Urinary bladder (tissue), 2 donors: ENCODE data around the gene PLBD1. TPM values are rescaled to one million over a fixed set of nuclear protein-coding genes. Genes with fewer than 3 reads are reported as not detected.

Source experiments
- polyA plus RNA-seq: library from polyadenylated mRNA; stranded (reverse); fragments of 200-250 nt; gene quantifications from one replicate; pipeline ENCODE4 v1.2.3, GENCODE V29; 2013
- small RNA-seq: library from RNA; depleted of rRNA; stranded (forward); fragments of <200 nt; gene quantifications from one replicate; pipeline ENCODE3, GENCODE V24; 2014
- total RNA-seq: library from RNA; depleted of rRNA; stranded (reverse); fragments of >200 nt; gene quantifications from one replicate; pipeline ENCODE4 v1.2.3, GENCODE V29; 2014
- donor health status: healthy.

PLBD1 gene
- total and polyA plus RNA-seq, 2 donors = 23.2 to 55.3 TPM

Small RNAs within 50 kb of the gene (small RNA-seq; reads per million reads assigned to genes)
- not detected for gene RN7SKP134

Other genes starting within 250 kb of the PLBD1 start
- 97.4 TPM for gene ATF7IP, start 202.2 kb downstream of the PLBD1 start, total RNA-seq
- gene ATF7IP, start 202.2 kb downstream of the PLBD1 start, polyA plus RNA-seq = 15.5 TPM
- gene GUCY2C, start 128.7 kb upstream of the PLBD1 start, total RNA-seq = not detected
- not detected for gene GUCY2C, start 128.7 kb upstream of the PLBD1 start, polyA plus RNA-seq
- 32.9 TPM for gene WBP11, start 235.6 kb upstream of the PLBD1 start, total RNA-seq
- gene WBP11, start 235.6 kb upstream of the PLBD1 start, polyA plus RNA-seq = 27.7 TPM
- gene C12orf60, start 235.8 kb upstream of the PLBD1 start, total RNA-seq = 3.6 TPM
- 1.0 TPM for gene C12orf60, start 235.8 kb upstream of the PLBD1 start, polyA plus RNA-seq
- gene SMCO3, start 246.3 kb upstream of the PLBD1 start, total RNA-seq = 5.0 TPM
- gene SMCO3, start 246.3 kb upstream of the PLBD1 start, polyA plus RNA-seq = 0.20 TPM